Measurements from ENCODE around the gene LEFTY1. TPM values are rescaled to one million over a fixed set of nuclear protein-coding genes. Genes with fewer than 3 reads are reported as not detected.

LEFTY1 gene
- total and polyA plus RNA-seq, 2 of the 13 experiments (the other 11 are each of a cell fraction or from before 2014, with no cell fraction given), result 0.29 to 0.79 TPM

DNA sequence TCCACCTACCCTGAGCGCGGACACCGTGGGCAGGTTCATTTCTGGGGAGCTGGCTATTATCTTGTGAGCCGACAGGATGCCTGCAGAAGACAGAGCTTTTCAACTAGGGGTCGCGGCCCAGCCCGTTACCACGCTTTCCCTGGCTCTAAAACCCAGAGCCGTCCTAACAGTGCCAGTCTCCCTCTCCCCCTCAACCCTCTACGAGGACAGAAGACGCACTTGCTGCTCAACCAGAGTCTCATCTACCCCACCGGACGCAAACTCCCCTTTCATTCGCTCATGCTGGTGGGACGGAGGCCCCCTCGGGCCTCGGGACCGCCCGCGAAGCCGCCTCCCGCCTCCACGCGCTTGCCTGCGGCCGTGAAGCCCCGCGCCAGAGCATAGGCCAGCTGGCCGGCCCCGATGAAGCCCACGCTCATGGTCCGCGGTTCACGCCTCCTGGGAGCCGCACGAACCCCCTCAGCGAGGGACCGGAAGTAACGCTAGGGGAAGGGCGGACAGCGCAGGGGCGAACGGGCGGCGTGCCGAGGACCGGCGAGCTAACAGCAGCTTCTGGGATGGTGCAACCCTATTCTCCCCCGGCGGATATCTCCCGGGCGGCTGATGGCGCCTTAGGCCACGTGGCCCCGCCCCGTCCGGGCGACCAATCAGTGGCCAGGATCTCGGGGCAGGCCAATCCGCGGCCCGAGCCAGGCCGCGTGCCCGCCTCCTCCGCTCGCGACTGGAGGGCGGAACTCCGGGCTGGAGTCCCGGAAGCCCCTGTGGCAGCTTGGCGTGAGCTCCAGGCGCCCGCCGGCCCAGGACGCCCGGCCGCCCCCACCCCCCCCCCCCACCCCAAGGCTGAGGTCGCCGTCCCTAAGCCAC lies 35.0 kb upstream of the LEFTY1 start, which contains the start of gene PYCR2 (continued):
- TF ChIP-seq, protein P1, sequence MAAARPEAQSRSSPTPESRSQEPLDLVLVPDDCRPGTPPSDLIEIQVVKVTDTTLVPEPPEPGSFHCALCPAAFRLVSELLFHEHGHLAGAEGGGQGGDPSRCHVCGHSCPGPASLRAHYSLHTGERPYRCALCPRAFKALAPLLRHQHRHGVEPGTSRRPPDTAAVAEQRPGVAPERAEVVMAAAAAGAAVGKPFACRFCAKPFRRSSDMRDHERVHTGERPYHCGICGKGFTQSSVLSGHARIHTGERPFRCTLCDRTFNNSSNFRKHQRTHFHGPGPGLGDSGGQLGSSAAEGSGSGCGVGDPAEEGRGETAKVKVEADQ (CRISPR knock-in tag; IDR thresholded peaks at IDR 0.05; ENCODE audit: borderline replicate concordance), result peak; percentile 75; the same call in 1 of the 2 replicates
- TF ChIP-seq ISX (CRISPR knock-in tag; conservative IDR thresholded peaks at IDR 0.05), result no peak
- TF ChIP-seq ERF (CRISPR knock-in tag; IDR thresholded peaks at IDR 0.05), result peak; percentile 67; the same call in 1 of the 2 replicates
- TF ChIP-seq FOXA1 (IDR thresholded peaks at IDR 0.05), result no peak
- peak; percentile 61 for TF ChIP-seq FOXA1 (CRISPR knock-in tag; IDR thresholded peaks at IDR 0.05)
- TF ChIP-seq ZNF563 (CRISPR knock-in tag; IDR thresholded peaks at IDR 0.05), result peak; percentile 59; the same call in 1 of the 2 replicates
- TF ChIP-seq, protein P2, sequence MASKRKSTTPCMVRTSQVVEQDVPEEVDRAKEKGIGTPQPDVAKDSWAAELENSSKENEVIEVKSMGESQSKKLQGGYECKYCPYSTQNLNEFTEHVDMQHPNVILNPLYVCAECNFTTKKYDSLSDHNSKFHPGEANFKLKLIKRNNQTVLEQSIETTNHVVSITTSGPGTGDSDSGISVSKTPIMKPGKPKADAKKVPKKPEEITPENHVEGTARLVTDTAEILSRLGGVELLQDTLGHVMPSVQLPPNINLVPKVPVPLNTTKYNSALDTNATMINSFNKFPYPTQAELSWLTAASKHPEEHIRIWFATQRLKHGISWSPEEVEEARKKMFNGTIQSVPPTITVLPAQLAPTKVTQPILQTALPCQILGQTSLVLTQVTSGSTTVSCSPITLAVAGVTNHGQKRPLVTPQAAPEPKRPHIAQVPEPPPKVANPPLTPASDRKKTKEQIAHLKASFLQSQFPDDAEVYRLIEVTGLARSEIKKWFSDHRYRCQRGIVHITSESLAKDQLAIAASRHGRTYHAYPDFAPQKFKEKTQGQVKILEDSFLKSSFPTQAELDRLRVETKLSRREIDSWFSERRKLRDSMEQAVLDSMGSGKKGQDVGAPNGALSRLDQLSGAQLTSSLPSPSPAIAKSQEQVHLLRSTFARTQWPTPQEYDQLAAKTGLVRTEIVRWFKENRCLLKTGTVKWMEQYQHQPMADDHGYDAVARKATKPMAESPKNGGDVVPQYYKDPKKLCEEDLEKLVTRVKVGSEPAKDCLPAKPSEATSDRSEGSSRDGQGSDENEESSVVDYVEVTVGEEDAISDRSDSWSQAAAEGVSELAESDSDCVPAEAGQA (IDR thresholded peaks at IDR 0.05; ENCODE audit: low read depth), result peak; percentile 20; the same call in 1 of the 2 replicates
- TF ChIP-seq, protein P2 (CRISPR knock-in tag; IDR thresholded peaks at IDR 0.05; ENCODE audit: borderline replicate concordance), result no peak
- TF ChIP-seq, protein P3, sequence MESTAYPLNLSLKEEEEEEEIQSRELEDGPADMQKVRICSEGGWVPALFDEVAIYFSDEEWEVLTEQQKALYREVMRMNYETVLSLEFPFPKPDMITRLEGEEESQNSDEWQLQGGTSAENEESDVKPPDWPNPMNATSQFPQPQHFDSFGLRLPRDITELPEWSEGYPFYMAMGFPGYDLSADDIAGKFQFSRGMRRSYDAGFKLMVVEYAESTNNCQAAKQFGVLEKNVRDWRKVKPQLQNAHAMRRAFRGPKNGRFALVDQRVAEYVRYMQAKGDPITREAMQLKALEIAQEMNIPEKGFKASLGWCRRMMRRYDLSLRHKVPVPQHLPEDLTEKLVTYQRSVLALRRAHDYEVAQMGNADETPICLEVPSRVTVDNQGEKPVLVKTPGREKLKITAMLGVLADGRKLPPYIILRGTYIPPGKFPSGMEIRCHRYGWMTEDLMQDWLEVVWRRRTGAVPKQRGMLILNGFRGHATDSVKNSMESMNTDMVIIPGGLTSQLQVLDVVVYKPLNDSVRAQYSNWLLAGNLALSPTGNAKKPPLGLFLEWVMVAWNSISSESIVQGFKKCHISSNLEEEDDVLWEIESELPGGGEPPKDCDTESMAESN (CRISPR knock-in tag; conservative IDR thresholded peaks at IDR 0.05), result peak; percentile 74
- TF ChIP-seq ZNF558 (CRISPR knock-in tag; IDR thresholded peaks at IDR 0.05; ENCODE audit: borderline replicate concordance), result peak; percentile 82; the same call in 1 of the 2 replicates
- TF ChIP-seq AGO1 (IDR thresholded peaks at IDR 0.05; ENCODE audit: low read depth, low read length, poor library complexity, severe bottlenecking), result no peak
- TF ChIP-seq ZNF891 (CRISPR knock-in tag; IDR thresholded peaks at IDR 0.05), result peak; percentile 53; the same call in 1 of the 2 replicates
- TF ChIP-seq, protein P4, sequence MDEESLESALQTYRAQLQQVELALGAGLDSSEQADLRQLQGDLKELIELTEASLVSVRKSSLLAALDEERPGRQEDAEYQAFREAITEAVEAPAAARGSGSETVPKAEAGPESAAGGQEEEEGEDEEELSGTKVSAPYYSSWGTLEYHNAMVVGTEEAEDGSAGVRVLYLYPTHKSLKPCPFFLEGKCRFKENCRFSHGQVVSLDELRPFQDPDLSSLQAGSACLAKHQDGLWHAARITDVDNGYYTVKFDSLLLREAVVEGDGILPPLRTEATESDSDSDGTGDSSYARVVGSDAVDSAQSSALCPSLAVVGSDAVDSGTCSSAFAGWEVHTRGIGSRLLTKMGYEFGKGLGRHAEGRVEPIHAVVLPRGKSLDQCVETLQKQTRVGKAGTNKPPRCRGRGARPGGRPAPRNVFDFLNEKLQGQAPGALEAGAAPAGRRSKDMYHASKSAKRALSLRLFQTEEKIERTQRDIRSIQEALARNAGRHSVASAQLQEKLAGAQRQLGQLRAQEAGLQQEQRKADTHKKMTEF (CRISPR knock-in tag; IDR thresholded peaks at IDR 0.05), result peak; percentile 75; the same call in 1 of the 2 replicates
- TF ChIP-seq NR2C2 (CRISPR knock-in tag; IDR thresholded peaks at IDR 0.05; ENCODE audit: borderline replicate concordance), result peak; percentile 66
- TF ChIP-seq ZFP90 (CRISPR knock-in tag; IDR thresholded peaks at IDR 0.05; ENCODE audit: borderline replicate concordance), result no peak
- TF ChIP-seq ZNF546 (CRISPR knock-in tag; conservative IDR thresholded peaks at IDR 0.05), result 0 out of 2 replicates have a peak, but pooled peaks have one; percentile 30
- 0 out of 2 replicates have a peak, but pooled peaks have one; percentile 25 for TF ChIP-seq TGIF2 (CRISPR knock-in tag; IDR thresholded peaks at IDR 0.05)
- no peak for TF ChIP-seq ZIK1 (CRISPR knock-in tag; IDR thresholded peaks at IDR 0.05; ENCODE audit: borderline replicate concordance, low read depth)
- peak; percentile 41 for TF ChIP-seq SP5 (CRISPR knock-in tag; IDR thresholded peaks at IDR 0.05; ENCODE audit: borderline replicate concordance, low read depth)
